Measurements from ENCODE around the gene METTL25B.

Gene METTL25B

GRCh38 chr1:156773607-156774006 lies 45.3 kb downstream of the METTL25B start:
- no peak for FAIRE-seq

DNA sequence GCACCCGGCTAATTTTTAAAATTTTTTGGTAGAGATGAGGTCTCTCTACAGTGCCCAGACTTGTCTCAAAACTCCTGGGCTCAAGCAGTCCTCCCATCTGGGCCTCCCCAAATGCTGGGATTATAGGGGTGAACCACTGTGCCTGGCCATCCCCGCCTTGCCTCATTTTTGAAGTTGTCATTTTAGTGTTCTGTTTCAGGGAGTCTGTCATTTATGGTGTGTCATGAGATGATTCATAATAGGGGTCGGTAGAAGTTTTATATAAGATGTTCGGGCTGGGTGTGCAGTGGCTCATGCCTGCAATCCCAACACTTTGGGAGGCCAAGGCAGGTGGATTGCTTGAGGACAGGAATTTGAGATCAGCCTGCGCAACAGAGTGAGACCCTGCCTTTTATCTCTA lies 47.5 kb downstream of the METTL25B start:
- no peak for FAIRE-seq

GRCh38 chr1:156776942-156777341 lies 48.7 kb downstream of the METTL25B start:
- FAIRE-seq = no peak

DNA sequence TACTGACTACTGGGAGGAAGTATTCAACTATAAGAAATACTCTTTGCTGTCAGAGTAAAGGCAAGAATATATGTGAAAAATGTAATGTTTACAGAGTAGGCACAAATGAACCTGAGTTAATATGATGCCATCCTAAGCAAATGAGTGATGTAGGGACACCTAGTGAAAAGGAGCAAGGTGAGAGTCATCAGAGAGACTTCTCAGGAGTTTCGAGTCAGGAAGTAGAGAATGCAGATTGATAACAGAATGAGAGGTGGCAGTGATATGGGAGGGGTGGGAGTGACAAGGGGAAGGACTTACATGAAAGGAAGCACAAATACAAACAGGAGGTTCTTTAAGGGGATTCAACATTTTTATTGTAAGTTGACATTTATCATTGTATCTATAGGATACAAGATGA lies 49.3 kb downstream of the METTL25B start:
- no peak for FAIRE-seq

GRCh38 chr1:156781585-156782186 lies 53.4 kb downstream of the METTL25B start:
- FAIRE-seq = no peak

DNA sequence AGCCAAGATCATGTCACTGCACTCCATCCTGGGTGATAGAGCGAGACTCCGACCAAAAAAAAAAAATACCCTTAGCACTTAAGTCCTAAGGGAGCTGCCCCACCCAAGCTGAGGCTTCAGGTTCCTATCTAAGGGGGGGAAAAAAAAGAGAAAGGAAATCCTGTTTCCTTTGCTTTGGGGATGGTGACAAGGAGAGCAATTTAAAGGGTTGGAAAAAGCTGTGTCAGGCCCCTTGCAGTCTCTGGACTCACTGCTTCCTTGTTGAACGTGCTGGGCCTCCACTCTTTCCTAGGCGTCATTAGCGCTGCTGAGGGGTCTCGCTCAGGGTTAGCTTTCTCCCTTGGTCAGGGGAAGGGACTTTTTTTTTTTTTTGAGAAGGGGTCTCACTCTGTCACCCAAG lies 57.2 kb downstream of the METTL25B start:
- FAIRE-seq = no peak
